Measurements from ENCODE around the gene EDN2.

The EDN2 gene

GRCh38 chr1:41437011-41437355 is 47.5 kb downstream of the EDN2 start:
- DNase-seq (ENCODE audit: low read depth in 2 of 2), result no peak

GRCh38 chr1:41436281-41437010 is 48.0 kb downstream of the EDN2 start:
- no peak for DNase-seq (ENCODE audit: low read depth in 2 of 2)

GRCh38 chr1:41435570-41436178 is 48.8 kb downstream of the EDN2 start:
- no peak for DNase-seq (ENCODE audit: low read depth in 2 of 2)

DNA sequence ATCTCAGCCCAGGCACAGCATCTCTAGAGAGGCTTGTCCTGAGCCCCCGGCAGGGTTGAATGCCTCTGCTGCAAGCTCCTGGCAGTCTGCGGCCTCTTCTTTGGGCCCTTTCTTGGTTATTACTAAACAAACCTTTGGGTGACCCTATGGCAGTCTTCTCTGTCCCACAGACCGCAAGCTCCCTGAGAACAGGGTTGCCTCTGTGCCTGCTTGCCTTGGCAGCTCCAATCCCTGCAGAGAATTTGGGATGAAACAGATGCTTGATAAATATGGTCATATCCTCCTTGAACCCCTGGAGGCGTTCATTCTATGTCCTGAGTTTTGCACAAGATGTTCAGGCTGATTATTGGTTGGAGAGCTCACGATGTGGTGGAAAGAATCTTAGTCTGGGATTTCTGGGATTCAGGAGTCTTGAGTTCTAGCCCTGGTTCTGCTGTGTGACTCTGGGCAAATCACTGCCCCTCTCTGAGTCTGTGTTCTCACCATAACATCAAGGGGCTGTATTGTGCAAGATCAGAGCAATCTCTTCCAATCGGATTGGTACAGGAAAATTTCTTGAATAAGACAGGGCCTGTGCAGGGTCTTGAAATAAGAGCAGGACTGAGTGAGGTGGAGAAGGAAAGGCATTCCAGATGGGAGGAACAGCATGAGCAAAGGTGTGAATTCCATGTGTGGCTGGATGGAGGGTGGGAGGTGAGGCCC is 49.6 kb downstream of the EDN2 start:
- no peak for DNase-seq (ENCODE audit: low read depth in 2 of 2)

- no peak for DNase-seq (ENCODE audit: low read depth in 2 of 2)
Measured at GRCh38 chr1:41434306-41434705, 50.2 kb downstream of the EDN2 start.

- DNase-seq (ENCODE audit: low read depth in 2 of 2), result no peak
Measured at GRCh38 chr1:41433501-41433900, 51.0 kb downstream of the EDN2 start.

DNA sequence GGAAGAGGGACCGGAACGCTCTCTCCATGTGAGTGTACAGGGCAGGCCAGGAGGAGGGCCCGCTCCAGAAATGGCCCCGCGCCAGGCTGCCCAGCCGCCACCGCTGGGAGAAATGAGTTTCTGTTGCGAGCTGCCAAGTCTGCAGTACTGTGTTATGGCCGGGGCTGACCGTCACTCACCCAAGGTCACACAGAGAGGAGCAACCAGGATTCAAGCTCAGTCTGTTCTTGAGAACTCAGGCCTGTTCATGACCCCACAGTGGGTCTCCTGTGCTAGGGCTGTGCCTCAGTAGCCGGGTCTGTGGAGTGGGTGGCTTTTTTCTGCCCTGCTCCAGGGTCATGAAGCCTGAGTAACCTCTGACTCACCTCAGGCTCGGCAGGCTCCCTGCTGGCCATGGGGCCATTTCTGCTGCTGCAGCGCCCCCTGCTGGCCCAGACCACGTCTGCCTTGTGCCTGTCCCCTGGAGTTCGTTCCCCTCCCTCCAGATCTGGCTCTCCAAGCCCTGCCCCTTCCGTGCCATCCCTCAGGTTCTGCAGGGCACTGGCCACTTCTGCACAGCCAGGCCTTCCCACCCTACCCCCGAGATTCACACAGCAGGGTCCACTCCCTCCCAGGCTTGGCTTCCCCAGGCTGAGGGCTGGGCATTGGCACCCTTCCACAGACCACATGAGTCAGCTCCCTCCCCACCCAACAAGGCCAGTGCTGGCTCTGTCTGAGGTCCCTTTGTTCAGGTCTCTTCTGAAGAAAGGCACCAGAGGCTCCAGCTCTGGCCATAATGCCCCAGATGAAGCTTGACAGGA is 51.8 kb downstream of the EDN2 start:
- peak; percentile 79 to 86 for DNase-seq (ENCODE audit: low read depth in 2 of 2)

DNA sequence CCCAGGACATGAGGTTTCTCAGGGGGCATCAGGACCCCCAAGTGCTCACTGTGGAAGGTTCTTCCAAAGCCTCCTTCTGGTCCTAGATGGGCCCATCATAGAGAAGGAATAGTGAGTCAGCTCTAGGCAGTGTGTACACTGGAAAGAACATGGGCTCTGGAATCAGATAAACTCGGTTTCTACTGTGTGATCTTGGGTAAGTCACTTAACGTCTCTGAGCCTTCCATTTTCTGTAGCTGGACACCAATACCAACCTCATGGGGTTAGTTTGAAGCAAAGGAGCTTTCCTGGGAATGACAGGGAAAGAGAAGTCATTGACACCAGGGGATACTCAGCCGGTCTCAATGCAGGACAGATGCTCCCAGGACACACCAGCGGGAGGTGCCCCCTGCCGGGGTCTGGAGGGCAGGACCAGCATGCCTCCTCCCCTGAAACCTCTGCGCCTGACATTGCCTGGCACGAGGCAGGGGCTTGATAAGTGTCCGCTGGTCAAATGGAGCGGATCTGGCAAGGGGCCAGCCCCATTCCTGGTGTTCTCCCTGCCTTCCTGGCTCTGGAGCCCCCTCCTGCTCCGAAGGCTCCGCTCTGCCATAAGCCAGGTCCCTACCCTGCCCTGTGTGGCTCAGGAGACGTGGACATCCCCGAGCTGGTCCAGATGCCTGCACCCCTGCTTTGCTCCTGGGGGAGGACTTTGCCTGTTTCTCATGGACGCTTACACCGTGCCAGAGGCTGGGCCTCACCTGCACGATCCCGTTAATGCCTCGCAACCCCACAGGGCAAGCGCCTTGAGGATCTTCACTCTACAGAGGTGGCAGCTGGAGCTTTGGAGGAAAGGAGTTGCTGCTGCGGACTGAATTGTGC is 52.8 kb downstream of the EDN2 start:
- DNase-seq (ENCODE audit: low read depth in 2 of 2), result no peak

DNA sequence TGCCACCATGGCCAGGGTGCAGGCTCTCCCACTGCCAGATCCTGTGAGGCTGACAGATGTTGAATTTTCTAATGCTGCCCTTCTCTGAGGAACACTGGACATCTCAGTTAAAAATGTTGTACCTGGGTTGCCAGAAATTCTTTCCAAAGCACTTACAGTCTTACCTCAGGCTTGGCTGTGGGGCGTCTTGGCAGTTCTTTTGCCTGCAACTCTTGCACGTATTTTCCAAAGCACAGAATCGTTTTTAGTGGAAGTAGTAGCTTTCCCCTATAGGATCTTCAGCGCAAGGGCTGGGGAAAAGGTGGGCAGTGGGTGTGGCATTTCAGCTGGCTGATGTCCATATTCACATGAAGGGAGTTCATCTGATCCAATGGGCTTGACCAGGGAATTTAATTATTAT is 53.9 kb downstream of the EDN2 start:
- DNase-seq (ENCODE audit: low read depth in 2 of 2), result no peak

DNA sequence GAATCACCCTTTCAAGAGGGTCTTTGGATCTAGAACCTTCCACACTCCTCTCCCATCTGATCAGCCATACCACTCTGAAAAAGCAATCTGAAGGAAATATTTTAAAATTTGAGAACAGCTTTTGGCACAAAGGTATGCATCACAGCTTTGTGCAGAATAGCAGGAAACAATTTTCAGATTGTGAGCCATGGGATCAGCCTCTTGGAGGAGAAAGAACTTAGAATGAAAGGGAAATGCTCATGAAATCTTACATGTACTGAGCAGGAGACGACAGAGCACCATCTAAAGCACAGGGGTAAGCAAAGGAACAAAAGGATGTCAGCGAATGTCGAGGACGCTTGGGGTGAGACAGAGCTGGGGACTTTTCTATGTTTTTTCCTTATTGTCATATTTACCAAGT is 54.4 kb downstream of the EDN2 start:
- no peak for DNase-seq (ENCODE audit: low read depth in 2 of 2)

DNA sequence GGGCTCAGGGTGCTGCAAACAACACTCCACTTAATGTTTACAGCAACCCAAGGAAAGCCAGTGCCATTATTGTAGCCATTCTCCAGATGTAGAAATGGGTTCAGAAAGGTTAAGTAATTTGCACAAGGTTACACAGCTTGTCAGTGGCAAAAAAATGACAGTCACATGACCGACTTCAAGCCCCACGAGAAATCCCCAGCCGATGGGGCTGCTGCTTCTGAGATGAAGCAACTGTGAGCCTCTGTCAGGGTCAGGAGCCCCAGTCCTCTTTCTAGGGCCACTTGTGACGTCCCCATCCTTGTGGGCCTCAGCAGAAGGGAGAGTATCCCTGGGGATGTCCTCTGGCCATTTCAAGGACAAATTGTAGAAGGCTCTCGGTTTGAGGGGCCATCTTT is 54.8 kb downstream of the EDN2 start:
- no peak for DNase-seq (ENCODE audit: low read depth in 2 of 2)

Data from stimulated activated CD4-positive, alpha-beta T cell treated with anti-CD3 and anti-CD28 coated beads, Interleukin-4, amount 100 ng/mL, for 48 hours (primary cell).